SK-N-SH (cell line): ENCODE data around the gene EHMT2.

Experiments used
- CHD2 ChIP-seq: fragments of 150-350 bp; IDR thresholded peaks from 2 replicates; pipeline ENCODE4 v1.6.1; 2018; ENCODE audit warnings: low read length; ENCODE audit not compliant: partially characterized antibody
- EZH2phosphoT487 ChIP-seq: fragments of 200-600 bp; sonication (generic); IDR thresholded peaks from 2 replicates; pipeline ENCODE4 v1.6.1; 2017; ENCODE audit warnings: low read depth, mixed run types, mild to moderate bottlenecking, antibody characterized with exemption, moderate library complexity, borderline replicate concordance
- MXI1 ChIP-seq: IDR thresholded peaks from 2 replicates; pipeline ENCODE4 v1.6.1; 2012; ENCODE audit warnings: mild to moderate bottlenecking, low read depth, low read length, improper control_type of control experiment
- TAF1 ChIP-seq: IDR thresholded peaks from 2 replicates; pipeline ENCODE4 v1.6.1; 2012; ENCODE audit warnings: low read depth, mild to moderate bottlenecking, low read length, moderate library complexity, borderline replicate concordance
- TF ChIP-seq, protein P1 (sequence below): fragments of 200-600 bp; sonication (generic); IDR thresholded peaks from 2 replicates; pipeline ENCODE4 v1.6.1; 2017; ENCODE audit warnings: antibody characterized with exemption, mild to moderate bottlenecking, moderate library complexity
- TF ChIP-seq, protein P2 (sequence below): IDR thresholded peaks from 2 replicates; pipeline ENCODE4 v1.4.0; 2012; ENCODE audit warnings: low read depth, borderline replicate concordance
- TF ChIP-seq, protein P3 (sequence below): IDR thresholded peaks from 2 replicates; pipeline ENCODE4 v1.4.0; 2012; ENCODE audit warnings: low read depth, borderline replicate concordance

DNA sequence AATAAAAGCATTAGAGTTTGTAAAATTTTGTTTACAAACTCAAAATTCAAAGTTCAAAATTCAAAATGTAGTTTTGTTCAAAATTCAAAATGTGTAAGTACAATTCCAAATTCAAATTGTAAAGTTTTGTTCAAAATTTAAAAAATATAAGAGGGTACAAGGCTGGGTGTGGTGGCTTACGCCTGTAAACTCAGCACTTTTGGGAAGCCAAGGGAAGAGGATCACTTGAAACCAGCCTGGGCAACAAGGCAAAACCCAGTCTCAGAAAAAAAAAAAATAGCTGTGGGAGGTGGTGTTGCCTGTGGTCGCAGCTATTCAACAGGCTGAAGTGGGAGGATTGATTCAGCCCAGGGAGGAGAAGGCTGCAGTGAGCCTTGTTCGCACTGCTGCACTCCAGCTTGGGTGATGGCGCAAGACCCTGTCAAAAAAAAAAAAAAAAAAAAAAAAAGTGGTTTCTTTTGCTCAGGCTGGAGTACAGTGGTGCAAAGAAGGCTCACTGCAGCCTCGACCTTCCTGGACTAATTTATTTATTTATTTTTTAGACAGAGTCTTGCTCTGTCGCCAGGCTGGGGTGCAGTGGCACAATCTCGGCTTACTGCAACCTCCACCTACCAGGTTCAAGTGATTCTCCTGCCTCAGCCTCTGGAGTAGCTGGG is 9.8 kb upstream of the EHMT2 start:
- TF ChIP-seq, protein P1, sequence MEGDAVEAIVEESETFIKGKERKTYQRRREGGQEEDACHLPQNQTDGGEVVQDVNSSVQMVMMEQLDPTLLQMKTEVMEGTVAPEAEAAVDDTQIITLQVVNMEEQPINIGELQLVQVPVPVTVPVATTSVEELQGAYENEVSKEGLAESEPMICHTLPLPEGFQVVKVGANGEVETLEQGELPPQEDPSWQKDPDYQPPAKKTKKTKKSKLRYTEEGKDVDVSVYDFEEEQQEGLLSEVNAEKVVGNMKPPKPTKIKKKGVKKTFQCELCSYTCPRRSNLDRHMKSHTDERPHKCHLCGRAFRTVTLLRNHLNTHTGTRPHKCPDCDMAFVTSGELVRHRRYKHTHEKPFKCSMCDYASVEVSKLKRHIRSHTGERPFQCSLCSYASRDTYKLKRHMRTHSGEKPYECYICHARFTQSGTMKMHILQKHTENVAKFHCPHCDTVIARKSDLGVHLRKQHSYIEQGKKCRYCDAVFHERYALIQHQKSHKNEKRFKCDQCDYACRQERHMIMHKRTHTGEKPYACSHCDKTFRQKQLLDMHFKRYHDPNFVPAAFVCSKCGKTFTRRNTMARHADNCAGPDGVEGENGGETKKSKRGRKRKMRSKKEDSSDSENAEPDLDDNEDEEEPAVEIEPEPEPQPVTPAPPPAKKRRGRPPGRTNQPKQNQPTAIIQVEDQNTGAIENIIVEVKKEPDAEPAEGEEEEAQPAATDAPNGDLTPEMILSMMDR = no peak
- TF ChIP-seq, protein P2, sequence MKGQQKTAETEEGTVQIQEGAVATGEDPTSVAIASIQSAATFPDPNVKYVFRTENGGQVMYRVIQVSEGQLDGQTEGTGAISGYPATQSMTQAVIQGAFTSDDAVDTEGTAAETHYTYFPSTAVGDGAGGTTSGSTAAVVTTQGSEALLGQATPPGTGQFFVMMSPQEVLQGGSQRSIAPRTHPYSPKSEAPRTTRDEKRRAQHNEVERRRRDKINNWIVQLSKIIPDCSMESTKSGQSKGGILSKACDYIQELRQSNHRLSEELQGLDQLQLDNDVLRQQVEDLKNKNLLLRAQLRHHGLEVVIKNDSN = no peak
- TF ChIP-seq CHD2 = no peak
- TF ChIP-seq, protein P3, sequence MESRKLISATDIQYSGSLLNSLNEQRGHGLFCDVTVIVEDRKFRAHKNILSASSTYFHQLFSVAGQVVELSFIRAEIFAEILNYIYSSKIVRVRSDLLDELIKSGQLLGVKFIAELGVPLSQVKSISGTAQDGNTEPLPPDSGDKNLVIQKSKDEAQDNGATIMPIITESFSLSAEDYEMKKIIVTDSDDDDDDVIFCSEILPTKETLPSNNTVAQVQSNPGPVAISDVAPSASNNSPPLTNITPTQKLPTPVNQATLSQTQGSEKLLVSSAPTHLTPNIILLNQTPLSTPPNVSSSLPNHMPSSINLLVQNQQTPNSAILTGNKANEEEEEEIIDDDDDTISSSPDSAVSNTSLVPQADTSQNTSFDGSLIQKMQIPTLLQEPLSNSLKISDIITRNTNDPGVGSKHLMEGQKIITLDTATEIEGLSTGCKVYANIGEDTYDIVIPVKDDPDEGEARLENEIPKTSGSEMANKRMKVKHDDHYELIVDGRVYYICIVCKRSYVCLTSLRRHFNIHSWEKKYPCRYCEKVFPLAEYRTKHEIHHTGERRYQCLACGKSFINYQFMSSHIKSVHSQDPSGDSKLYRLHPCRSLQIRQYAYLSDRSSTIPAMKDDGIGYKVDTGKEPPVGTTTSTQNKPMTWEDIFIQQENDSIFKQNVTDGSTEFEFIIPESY = no peak
- TF ChIP-seq EZH2phosphoT487 = no peak
- no peak for TF ChIP-seq MXI1
- no peak for TF ChIP-seq TAF1
